K562 (cell line): ENCODE measurements around the gene PIF1. TPM values are rescaled to one million over a fixed set of nuclear protein-coding genes. Genes with fewer than 3 reads are reported as not detected.
A peak's percentile ranks its signal among the peaks of the same experiment; 100 is the strongest.

Experiments
- BCOR ChIP-seq: fragments of 450-650 bp; IDR thresholded peaks from 2 replicates; pipeline ENCODE4 v1.6.1; 2016
- TARDBP ChIP-seq: fragments of 450-650 bp; IDR thresholded peaks from 2 replicates; pipeline ENCODE4 v1.6.1; 2016
- ZNF583 ChIP-seq: fragments of 250-450 bp; sonication (Bioruptor Pico); IDR thresholded peaks from 2 replicates; pipeline ENCODE4 v1.4.0; 2020
- polyA plus RNA-seq, 8 experiments: library from polyadenylated mRNA; depleted of rRNA in 4 of 8; stranded (reverse) in 5 of 8; unstranded in 3 of 8; fragments of >200 nt; fragmentation: Nextera tagmentation in 2 of 8; fragmentation: Illumina TruSeq in 1 of 8; extraction: Ambion mirVana in 2 of 8; extraction: Trizol in 1 of 8; gene quantifications; 2 replicates each; pipeline versions ENCODE4 v1.2.1 to v1.2.3, GENCODE V29; 2011 to 2014; ENCODE audit warnings: inconsistent platforms in 1 of 8, missing spikeins in 1 of 8
- total RNA-seq, 7 experiments: library from RNA; depleted of rRNA in 6 of 7; stranded (reverse); fragments of >200 nt in 6 of 7; fragmentation: Illumina TruSeq in 2 of 7; extraction: Trizol in 2 of 7; gene quantifications; 2 replicates each; pipeline versions ENCODE4 v1.2.1 to v1.2.3, GENCODE V29; 2011 to 2021; ENCODE audit warnings: low replicate concordance in 1 of 7
- TF ChIP-seq, protein P1 (sequence below): fragments of 450-650 bp; formaldehyde crosslinking; IDR thresholded peaks from 2 replicates; pipeline ENCODE4 v1.4.0; 2020; ENCODE audit warnings: mild to moderate bottlenecking, moderate library complexity
- TF ChIP-seq, protein P2 (sequence below), 2 experiments: IDR thresholded peaks; 2 replicates each; pipeline ENCODE4 v1.6.1; 2011; ENCODE audit warnings: borderline replicate concordance in 1 of 2, control low read depth in 1 of 2, low read depth in 1 of 2, low read length in 1 of 2, mild to moderate bottlenecking in 1 of 2, mixed read lengths in 1 of 2, moderate library complexity in 1 of 2; ENCODE audit not compliant: insufficient read depth in 1 of 2, insufficient read length in 1 of 2, poor library complexity in 1 of 2, severe bottlenecking in 1 of 2; ENCODE audit errors: extremely low read depth in 1 of 2
- TF ChIP-seq, protein P3 (sequence below): fragments of 450-650 bp; IDR thresholded peaks from 2 replicates; pipeline ENCODE4 v1.6.1; 2016; ENCODE audit warnings: antibody characterized with exemption

PIF1 gene
- total and polyA plus RNA-seq, 9 of the 15 experiments (the other 6 are each of a cell fraction or from before 2014, with no cell fraction given) = 1.1 to 37.9 (median 11.5) TPM

DNA sequence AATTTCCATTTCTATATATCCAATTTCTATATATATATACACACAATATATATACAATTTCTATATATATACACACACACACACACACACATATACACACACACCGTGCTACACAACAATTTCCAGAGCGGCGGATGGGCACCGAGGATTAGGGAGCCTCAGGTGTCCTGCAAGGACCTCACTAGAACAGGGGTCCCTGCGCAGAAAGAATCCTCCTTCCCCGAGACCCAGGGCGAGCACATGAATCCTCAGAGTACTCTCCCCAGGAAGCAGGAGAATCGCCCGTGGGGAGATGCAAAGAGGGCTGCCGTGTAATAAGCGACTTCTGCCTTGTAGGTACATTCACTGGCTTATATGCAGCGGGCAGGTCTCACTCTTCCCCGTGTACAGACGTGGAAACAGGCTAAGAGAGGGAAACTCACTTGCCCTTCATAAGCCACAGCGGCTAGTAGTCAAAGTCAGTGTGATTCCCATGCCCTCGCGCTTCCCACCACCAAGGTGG is 467 bp downstream of the PIF1 start (continued):
- TF ChIP-seq, protein P1, sequence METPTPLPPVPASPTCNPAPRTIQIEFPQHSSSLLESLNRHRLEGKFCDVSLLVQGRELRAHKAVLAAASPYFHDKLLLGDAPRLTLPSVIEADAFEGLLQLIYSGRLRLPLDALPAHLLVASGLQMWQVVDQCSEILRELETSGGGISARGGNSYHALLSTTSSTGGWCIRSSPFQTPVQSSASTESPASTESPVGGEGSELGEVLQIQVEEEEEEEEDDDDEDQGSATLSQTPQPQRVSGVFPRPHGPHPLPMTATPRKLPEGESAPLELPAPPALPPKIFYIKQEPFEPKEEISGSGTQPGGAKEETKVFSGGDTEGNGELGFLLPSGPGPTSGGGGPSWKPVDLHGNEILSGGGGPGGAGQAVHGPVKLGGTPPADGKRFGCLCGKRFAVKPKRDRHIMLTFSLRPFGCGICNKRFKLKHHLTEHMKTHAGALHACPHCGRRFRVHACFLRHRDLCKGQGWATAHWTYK (CRISPR knock-in tag) = 0 out of 2 replicates have a peak, but pooled peaks have one; percentile 25
- 0 out of 2 replicates have a peak, but pooled peaks have one; percentile 32 for TF ChIP-seq TARDBP
- 0 out of 2 replicates have a peak, but pooled peaks have one; percentile 21 for TF ChIP-seq BCOR
- TF ChIP-seq ZNF583 (CRISPR knock-in tag) = 0 out of 2 replicates have a peak, but pooled peaks have one; percentile 26
- TF ChIP-seq, protein P2, sequence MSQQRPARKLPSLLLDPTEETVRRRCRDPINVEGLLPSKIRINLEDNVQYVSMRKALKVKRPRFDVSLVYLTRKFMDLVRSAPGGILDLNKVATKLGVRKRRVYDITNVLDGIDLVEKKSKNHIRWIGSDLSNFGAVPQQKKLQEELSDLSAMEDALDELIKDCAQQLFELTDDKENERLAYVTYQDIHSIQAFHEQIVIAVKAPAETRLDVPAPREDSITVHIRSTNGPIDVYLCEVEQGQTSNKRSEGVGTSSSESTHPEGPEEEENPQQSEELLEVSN (IDR thresholded peaks at IDR 0.05; ENCODE audit: borderline replicate concordance in 1 of 2, extremely low read depth in 1 of 2, insufficient read depth in 1 of 2, insufficient read length in 1 of 2, low read depth in 1 of 2, low read length in 1 of 2, poor library complexity in 1 of 2, severe bottlenecking in 1 of 2) = peak in 1 of 2 experiments; percentile 25
- TF ChIP-seq, protein P3, sequence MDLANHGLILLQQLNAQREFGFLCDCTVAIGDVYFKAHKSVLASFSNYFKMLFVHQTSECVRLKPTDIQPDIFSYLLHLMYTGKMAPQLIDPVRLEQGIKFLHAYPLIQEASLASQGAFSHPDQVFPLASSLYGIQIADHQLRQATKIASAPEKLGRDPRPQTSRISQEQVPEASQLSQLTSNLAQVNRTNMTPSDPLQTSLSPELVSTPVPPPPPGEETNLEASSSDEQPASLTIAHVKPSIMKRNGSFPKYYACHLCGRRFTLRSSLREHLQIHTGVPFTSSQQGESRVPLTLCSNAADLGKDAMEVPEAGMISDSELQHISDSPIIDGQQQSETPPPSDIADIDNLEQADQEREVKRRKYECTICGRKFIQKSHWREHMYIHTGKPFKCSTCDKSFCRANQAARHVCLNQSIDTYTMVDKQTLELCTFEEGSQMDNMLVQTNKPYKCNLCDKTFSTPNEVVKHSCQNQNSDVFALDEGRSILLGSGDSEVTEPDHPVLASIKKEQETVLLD = 0 out of 2 replicates have a peak, but pooled peaks have one; percentile 19
